HG03103 (cell line): ENCODE results near the gene SRD5A1.
"Not testable (repeated sequence)": the region's sequence is repeated elsewhere in the genome, so short reads cannot be mapped to it uniquely, and the experiment has no call there.

ENCODE experiments used
- ATAC-seq: cut with Tn5 transposase; IDR thresholded peaks from one replicate; pipeline ENCODE4 v1.9.1; 2021; ENCODE audit warnings: low read depth; ENCODE audit not compliant: unreplicated experiment

The SRD5A1 gene

GRCh38 chr5:6638236-6638635 lies 5.0 kb downstream of the SRD5A1 start:
- no peak for ATAC-seq

- ATAC-seq, result no peak
Measured at GRCh38 chr5:6642655-6643054, 9.4 kb downstream of the SRD5A1 start.

DNA sequence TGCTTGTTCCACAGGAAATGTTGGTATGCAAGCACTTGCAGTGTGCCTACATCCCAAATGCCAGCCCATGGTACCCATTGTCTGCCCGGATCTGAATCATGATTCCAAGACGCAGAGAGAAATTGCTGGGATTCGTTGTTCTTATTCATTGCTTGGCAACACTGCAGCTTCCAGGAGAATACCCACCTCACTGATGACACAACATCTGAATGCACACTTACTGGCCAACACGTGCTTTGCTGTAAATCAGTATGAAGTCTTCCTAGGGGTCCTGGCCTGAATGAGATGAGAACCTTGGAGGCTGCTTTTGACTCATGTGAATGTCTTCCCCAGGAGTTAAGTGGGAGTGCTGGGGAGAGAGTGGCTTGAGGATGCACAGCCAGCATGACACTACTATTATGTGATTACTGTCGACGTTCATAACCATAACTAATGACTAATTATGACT lies 11.6 kb downstream of the SRD5A1 start:
- ATAC-seq, result no peak

GRCh38 chr5:6645571-6646362 lies 12.5 kb downstream of the SRD5A1 start:
- ATAC-seq, result not testable (repeated sequence)

DNA sequence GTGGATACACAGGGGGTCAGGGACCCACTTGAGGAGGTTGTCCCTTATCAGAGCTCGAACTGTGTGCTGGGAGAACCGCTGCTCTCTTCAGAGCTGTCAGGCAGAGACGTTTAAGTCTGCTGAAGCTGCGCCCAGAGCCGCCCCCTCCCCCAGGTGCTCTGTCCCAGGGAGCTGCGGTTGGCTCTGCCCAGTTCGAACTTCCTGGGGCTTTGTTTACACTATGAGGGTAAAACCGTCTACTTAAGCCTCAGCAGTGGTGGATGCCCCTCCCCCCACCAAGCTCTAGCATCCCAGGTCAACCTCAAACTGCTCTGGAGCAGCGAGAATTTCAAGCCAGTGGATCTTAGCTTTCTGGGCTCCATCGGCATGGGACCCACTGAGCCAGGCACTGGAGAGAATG lies 15.9 kb downstream of the SRD5A1 start:
- no peak for ATAC-seq

GRCh38 chr5:6649681-6650080 lies 16.4 kb downstream of the SRD5A1 start:
- no peak for ATAC-seq

DNA sequence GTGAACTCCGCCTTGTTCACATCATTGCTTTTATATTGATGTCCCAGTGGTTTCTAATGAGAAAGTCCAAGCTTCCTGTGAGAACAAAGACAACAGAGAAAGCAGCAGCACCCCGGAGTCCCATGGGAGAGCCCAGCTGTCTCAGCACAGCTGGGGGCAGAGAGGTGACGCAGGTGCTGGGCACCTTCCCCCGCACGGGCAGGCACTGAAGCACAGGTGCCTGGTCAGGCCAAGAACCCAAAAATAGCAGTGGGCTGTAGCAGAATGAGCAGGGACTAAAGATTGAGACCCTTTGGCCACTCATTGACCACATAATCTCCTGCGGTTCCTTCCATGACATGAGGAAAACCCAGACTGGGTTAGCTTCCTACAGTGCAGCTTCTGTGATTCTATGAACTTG lies 18.8 kb downstream of the SRD5A1 start:
- ATAC-seq, result peak; percentile 89

GRCh38 chr5:6655432-6655831 lies 22.2 kb downstream of the SRD5A1 start:
- ATAC-seq, result no peak

DNA sequence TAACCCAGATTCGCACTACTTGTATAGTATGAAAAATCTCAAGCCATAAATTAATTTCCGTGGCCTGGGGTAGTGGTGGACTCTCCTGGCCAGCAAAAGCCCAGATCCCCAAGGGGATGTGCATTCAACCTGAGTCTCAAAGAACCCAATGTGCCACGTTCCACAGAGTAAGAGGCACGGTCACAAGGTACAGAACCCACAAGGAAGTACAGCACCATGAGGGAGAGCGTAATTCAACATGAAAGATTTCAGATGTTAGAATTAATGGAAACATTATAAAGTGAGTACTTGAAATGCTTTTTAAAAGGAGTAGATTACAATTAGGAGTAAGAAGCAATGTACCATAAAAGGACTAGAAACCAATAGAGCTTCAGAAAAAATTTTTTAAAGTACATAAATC lies 23.4 kb downstream of the SRD5A1 start:
- ATAC-seq, result no peak

DNA sequence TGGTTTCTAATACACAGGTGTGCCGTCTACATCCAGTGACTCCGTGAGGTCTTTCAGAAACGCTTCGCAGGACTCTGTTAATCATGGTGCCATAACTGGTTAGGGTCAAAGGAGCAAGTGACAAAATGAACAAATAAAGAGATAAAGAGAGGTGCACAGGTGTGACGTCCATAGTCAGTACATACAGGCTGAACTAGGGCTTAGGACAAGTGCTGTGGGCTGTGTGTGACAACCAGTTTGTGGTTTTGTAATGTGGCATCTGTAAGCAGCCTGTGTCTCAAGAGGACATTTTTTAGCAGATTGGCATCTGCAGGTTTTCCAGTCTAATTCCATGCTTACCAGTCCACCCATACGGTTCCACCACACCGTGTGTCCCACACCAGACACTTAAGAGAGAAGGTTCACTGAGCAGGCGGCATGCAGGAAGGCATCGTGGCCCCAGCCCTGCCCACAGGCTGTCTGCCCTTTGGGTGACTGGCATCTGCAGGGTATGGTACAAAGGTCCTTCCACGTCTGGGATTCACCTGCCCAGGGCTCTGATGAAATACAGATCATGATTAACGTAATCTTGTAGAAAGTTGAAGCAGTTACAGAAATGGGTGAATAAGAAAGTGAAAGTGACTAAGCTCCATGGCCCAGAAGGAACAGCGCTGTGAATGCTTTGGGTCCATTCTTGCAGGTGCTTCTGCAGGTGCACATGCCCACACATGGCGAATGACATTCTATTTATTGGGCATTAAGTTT lies 26.9 kb downstream of the SRD5A1 start:
- peak; percentile 81 for ATAC-seq

GRCh38 chr5:6660688-6661087 lies 27.4 kb downstream of the SRD5A1 start:
- peak; percentile 49 for ATAC-seq

DNA sequence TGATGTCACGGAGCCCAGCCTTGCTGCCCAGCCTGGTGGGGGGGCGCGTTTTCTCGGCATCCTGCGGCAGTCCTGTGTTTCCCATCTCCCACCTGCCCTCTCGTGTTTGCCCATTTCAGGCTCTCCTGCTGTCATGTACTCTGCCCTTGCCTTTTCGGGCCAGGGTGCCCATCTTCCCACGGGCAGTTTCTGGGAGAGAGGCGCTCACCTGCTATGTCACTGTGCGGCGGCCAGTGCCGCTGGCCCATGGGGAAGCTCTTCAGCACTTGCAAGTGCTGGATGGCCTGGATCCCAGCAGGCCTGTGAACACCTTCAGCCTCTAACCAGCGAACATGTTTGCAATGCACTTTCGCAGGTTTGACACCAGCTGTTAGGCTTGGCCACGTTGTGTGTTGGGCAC lies 33.5 kb downstream of the SRD5A1 start:
- ATAC-seq, result no peak

DNA sequence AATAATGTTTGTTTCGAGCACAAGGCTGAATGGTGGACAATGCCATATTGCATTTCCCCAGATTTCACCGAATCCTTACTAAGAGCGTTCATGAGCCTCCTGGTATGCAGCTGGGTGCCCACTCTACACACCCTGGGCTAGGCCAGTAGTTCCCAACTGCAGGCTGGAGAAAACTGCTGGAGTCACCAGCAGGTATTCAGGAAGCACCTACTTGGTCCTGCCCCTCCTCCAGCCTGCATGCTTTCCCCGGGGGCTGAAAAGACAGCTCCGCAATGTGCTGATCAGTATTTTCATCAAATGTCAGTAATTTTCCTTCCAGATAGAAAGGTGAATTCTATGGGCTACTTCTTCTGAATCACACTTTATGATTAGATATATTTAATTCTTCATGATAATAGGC lies 34.4 kb downstream of the SRD5A1 start:
- no peak for ATAC-seq

DNA sequence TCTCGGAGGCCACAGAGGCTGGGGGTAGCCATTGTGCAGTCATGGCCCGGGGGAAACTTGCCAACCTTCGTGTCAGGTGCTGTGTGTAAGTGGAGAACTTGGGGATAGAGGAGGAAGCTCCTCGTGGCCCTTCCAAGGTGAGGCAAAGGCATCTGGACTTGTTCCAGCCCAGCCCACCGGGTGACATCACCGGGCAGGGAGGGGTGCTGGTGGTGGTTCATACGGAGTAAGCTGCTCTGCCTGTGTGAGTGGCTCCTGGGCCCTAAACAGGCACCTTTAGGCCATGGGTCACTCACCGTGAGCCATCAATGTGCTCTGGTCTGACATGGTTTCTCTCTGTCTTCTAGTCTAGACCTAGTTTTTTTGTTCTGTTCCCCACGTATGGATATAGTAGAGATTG lies 35.5 kb downstream of the SRD5A1 start:
- not testable (repeated sequence) for ATAC-seq

DNA sequence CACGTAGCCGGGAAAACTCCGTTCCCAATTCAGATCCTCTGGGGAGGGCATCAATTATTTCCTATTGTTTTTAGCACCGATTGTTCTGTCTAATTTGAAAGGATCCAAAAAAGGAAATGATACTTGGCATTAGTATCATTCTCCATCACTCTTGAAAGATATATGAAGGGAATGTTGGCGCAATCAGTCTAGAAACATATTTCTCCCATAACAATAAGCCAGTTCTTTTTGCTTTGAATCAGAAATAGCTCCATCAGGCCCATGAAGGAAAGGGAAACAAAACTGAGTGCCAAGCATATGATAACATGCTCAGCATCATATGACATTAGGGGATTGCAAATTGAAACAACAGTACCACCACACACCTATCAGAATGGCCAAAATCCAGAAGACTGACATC lies 39.8 kb downstream of the SRD5A1 start:
- ATAC-seq, result no peak

GRCh38 chr5:6673963-6674362 lies 40.7 kb downstream of the SRD5A1 start:
- ATAC-seq, result no peak

DNA sequence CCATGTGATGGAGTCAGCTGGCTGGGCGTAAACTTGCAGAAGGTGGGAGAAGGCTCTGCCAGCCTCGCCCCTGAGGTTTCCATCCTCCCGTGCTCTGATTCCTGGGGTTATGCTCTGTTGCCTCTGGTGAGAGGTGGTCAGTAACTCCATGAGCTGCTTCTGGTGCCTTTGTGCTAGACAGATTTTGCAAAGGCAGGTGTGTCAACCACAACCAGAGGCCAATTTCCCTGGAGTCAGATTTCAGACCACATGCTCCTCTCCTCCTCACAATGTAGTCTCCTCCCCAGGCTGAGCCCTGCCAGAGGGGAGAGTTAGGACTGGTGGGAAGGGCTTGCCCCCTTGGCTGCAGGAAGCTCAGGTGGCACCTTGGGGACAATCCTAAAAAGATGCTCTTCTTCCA lies 41.2 kb downstream of the SRD5A1 start:
- no peak for ATAC-seq

DNA sequence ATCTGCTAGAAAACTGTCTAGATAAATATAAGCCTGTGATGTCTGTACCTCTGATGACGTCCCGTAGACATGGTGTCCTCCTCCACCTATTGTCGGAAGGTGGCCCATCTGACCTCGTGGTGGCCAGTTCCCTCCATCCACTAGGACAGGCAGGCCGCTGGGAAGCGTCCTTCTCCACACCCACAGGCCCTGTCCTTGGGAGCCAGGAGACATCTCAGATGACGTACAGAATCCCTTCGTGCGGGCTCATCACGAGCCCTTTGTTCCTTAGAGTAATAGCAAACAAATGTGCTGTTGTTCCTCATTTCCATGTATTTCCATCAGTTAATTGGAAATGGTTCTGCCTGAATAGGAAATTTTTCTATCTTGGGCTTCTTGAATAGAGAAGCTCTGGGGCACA lies 41.6 kb downstream of the SRD5A1 start:
- ATAC-seq, result no peak

- ATAC-seq, result no peak
Measured at GRCh38 chr5:6675784-6676491, 42.7 kb downstream of the SRD5A1 start.

- ATAC-seq, result no peak
Measured at GRCh38 chr5:6676702-6677101, 43.5 kb downstream of the SRD5A1 start.

DNA sequence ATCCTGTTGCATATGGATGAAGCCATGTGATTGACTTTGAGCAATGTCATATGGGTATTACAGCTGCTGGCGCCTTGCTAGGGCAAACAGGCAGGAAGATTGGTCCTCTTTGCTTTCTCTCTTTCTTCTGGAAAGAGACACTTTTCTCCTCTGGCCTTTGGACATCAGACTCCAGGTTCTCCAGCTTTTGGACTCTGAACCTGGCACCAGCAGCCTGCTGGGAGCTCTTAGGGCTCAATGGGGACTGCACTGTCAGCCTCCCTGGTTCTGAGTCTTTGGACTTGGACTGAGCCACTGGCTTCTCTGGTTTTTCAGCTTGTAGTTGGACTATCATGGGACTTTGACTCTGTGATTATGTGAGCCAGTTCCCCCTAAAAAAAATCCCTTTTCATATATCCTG lies 45.1 kb downstream of the SRD5A1 start:
- ATAC-seq, result no peak
